ENCODE results near the gene GBA2. TPM values are rescaled to one million over a fixed set of nuclear protein-coding genes. Genes with fewer than 3 reads are reported as not detected.

Gene GBA2
- polyA plus RNA-seq, 1 of the 3 experiments (the other 2 are of a cell fraction) = 71.5 TPM

- no peak overlapping the region for H2AFZ ChIP-seq (ENCODE audit: low read depth)
- no peaks in the 10 kb centered on the region for H3K79me2 ChIP-seq (ENCODE audit: insufficient read depth)
- H3K36me3 ChIP-seq (replicated peaks in 1 of 2; ENCODE audit: control insufficient read depth in 1 of 2, insufficient read depth in 2 of 2, low read length in 1 of 2) = peaks cover 4 to 34% of the 10 kb centered on the region in 2 experiments
- no peaks in the 10 kb centered on the region for H4K20me1 ChIP-seq (ENCODE audit: insufficient read depth)
- H3K27me3 ChIP-seq (ENCODE audit: insufficient read depth) = no peaks in the 10 kb centered on the region
- 6% methylated on average over 19 of the region's 20 CpGs for WGBS (ENCODE audit: low lambda C conversion rate)
- H3K9me2 ChIP-seq = no peaks in the 10 kb centered on the region
- POLR2A ChIA-PET = interaction anchor here (0.6 to 1.5 kb wide), 6 partner anchors 10 to 125 kb away, joined by 3 to 13 read pairs (median 4); partner anchors contain the start of genes CREB3 and TLN1
- H3K9ac ChIP-seq = peak overlapping the region; percentile 53
- H3K4me2 ChIP-seq = peak overlapping the region; percentile 86
- peaks cover 9% of the 10 kb centered on the region for H3F3A ChIP-seq (replicated peaks; ENCODE audit: insufficient read depth)
- TF ChIP-seq TEAD4 (IDR thresholded peaks at IDR 0.05; ENCODE audit: borderline replicate concordance, insufficient read depth) (peak; percentile 14; the same call in 1 of the 2 replicates), NFIC (IDR thresholded peaks at IDR 0.05; ENCODE audit: borderline replicate concordance) (no peak), IRF3 (IDR thresholded peaks at IDR 0.05; ENCODE audit: low read depth, low read length) (no peak), POLR2AphosphoS5 (IDR thresholded peaks at IDR 0.05; ENCODE audit: low read depth, low read length) (0 out of 2 replicates have a peak, but pooled peaks have one; percentile 39), RFX5 (IDR thresholded peaks at IDR 0.05; ENCODE audit: low read length) (no peak), MXI1 (IDR thresholded peaks at IDR 0.05; ENCODE audit: low read depth, low read length) (peak; percentile 2; the same call in 1 of the 2 replicates)
- H3K27ac ChIP-seq (ENCODE audit: low read depth in 2 of 2, low read length in 1 of 2) = peak overlapping the region; percentile 38 to 75; a peak in 3 of 4 replicates
- CTCF ChIA-PET = interaction anchor here (0.6 to 3.4 kb wide), 25 partner anchors 10 to 145 kb away, joined by 3 to 27 read pairs (median 4); partner anchors contain the start of genes ARHGEF39, CCDC107, GBA2 and RGP1
- DNase-seq = peak; percentile 72
- peaks cover 9 to 17% of the 10 kb centered on the region in 2 experiments; a peak in 3 of 4 replicates for H3K4me1 ChIP-seq (ENCODE audit: control insufficient read depth in 1 of 2, insufficient read depth in 2 of 2, low read depth in 1 of 2, low read length in 1 of 2)
- H3K4me3 ChIP-seq (ENCODE audit: low read depth in 2 of 2, low read length in 1 of 2) = peak overlapping the region; percentile 52 to 65
- H3K9me3 ChIP-seq = no peaks in the 10 kb centered on the region
These were observed 8.3 kb upstream of the GBA2 start for GRCh38 chr9:35757226-35757891.

- DNase-seq = peak; percentile 88
- peak overlapping the region; percentile 52 to 65 for H3K4me3 ChIP-seq (ENCODE audit: low read depth in 2 of 2, low read length in 1 of 2)
- peaks cover 4 to 43% of the 10 kb centered on the region in 2 experiments for H3K36me3 ChIP-seq (replicated peaks in 1 of 2; ENCODE audit: control insufficient read depth in 1 of 2, insufficient read depth in 2 of 2, low read length in 1 of 2)
- H3K27ac ChIP-seq (ENCODE audit: low read depth in 2 of 2, low read length in 1 of 2) = peak overlapping the region in 1 of 2 experiments; percentile 75; a peak in 3 of 4 replicates
- WGBS (ENCODE audit: low lambda C conversion rate) = 25% methylated on average over 26 of the region's 48 CpGs
- no peaks in the 10 kb centered on the region for H3K9me2 ChIP-seq
- H3K9ac ChIP-seq = peak overlapping the region; percentile 53
- H2AFZ ChIP-seq (ENCODE audit: low read depth) = peak overlapping the region; percentile 61; the same call in 1 of the 2 replicates
- peak overlapping the region; percentile 86 for H3K4me2 ChIP-seq
- no peaks in the 10 kb centered on the region for H3K9me3 ChIP-seq
- H4K20me1 ChIP-seq (ENCODE audit: insufficient read depth) = no peaks in the 10 kb centered on the region
- ChIA-PET CTCF (interaction anchor here (0.5 to 3.4 kb wide), 28 partner anchors 9 to 371 kb away, joined by 3 to 27 read pairs (median 4); partner anchors contain the start of genes ARHGEF39, CCDC107, GBA2 and RGP1), POLR2A (interaction anchor here (0.6 to 1.5 kb wide), 10 partner anchors 8 to 126 kb away, joined by 3 to 13 read pairs (median 3); partner anchors contain the start of genes CREB3, GBA2, RGP1 and TLN1)
- H3K79me2 ChIP-seq (ENCODE audit: insufficient read depth) = no peaks in the 10 kb centered on the region
- peaks cover 9% of the 10 kb centered on the region for H3F3A ChIP-seq (replicated peaks; ENCODE audit: insufficient read depth)
- no peaks in the 10 kb centered on the region for H3K27me3 ChIP-seq (ENCODE audit: insufficient read depth)
- peaks cover 9 to 17% of the 10 kb centered on the region in 2 experiments; a peak in 3 of 4 replicates for H3K4me1 ChIP-seq (ENCODE audit: control insufficient read depth in 1 of 2, insufficient read depth in 2 of 2, low read depth in 1 of 2, low read length in 1 of 2)
- TF ChIP-seq SIN3A (IDR thresholded peaks at IDR 0.05; ENCODE audit: borderline replicate concordance, low read depth, low read length) = no peak; the same call in 1 of the 2 replicates
- TF ChIP-seq TAF1 (IDR thresholded peaks at IDR 0.05; ENCODE audit: borderline replicate concordance, low read depth, low read length) = no peak
- no peak for TF ChIP-seq RXRA (IDR thresholded peaks at IDR 0.05; ENCODE audit: borderline replicate concordance, low read depth)
- peak; percentile 22; the same call in 1 of the 2 replicates for TF ChIP-seq ELF1 (IDR thresholded peaks at IDR 0.05)
- no peak for TF ChIP-seq PBX3 (IDR thresholded peaks at IDR 0.05)
- no peak for TF ChIP-seq MAX (IDR thresholded peaks at IDR 0.05; ENCODE audit: low read depth)
- TF ChIP-seq ZBTB33 (IDR thresholded peaks at IDR 0.05; ENCODE audit: borderline replicate concordance, low read depth) = no peak
- no peak for TF ChIP-seq IRF3 (IDR thresholded peaks at IDR 0.05; ENCODE audit: low read depth, low read length)
- no peak for TF ChIP-seq JUND (IDR thresholded peaks at IDR 0.05)
- no peak for TF ChIP-seq TCF12 (IDR thresholded peaks at IDR 0.05)
- TF ChIP-seq USF1 (IDR thresholded peaks at IDR 0.05; ENCODE audit: borderline replicate concordance, low read depth) = no peak
These were observed 7.5 kb upstream of the GBA2 start for GRCh38 chr9:35756275-35757225.

Measured in SK-N-SH (cell line).